DMS79 (cell line): Measurements from ENCODE around the gene PPP1R27.
A peak's percentile ranks its signal among the peaks of the same experiment; 100 is the strongest.

Source experiments
- DNase-seq: peaks from one replicate; lab custom pipeline; 2025; lab: John Stamatoyannopoulos, UW

The PPP1R27 gene, protein sequence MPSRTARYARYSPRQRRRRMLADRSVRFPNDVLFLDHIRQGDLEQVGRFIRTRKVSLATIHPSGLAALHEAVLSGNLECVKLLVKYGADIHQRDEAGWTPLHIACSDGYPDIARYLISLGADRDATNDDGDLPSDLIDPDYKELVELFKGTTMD

DNA sequence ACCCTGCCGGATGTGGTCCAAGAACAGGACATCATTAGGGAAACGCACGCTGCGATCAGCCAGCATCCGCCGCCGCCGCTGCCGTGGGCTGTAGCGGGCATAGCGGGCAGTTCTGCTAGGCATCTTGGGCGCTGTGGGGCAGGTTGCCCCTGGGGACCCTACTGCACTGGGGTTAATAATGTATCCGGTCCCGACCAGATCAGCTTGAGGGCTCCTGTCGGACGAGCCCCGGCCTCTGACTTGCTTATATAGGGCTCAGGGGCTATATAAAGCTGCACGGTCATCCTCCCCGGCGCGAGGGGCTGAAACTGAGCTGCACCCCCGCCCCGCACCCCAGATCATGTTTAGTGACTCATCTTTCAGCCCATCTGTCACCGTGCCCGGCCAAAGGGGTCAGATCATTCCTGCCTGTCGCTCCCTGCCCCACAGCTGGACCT lies at the start of gene PPP1R27:
PPP1R27 (minus strand) TSS at position 220 of the 437 bp plus-strand sequence; CDS start at position 123, 97 bp downstream.
- DNase-seq, result no peak

DNA sequence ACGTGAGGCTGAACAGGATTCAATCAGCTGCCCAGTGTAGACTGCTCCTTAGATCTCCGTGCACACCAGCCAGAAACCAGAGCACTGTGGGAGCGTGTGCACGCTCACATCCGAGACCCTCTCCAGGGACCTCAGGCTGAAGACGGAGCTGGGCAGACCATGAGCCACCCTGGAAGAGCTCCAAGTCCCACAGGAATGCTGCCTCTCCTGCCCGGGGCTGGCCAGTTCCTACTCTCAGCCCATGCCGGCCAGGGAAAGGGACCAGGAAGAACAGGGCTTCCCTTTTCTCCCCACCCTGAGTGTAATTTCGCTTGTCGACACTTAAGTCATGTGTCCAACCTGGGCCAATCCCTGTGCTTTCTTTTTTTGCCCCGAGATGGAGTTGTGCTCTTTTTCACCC lies 49.7 kb upstream of the PPP1R27 start:
- no peak for DNase-seq

- no peak for DNase-seq
Observed at GRCh38 chr17:81879121-81879520, 44.3 kb upstream of the PPP1R27 start.

DNA sequence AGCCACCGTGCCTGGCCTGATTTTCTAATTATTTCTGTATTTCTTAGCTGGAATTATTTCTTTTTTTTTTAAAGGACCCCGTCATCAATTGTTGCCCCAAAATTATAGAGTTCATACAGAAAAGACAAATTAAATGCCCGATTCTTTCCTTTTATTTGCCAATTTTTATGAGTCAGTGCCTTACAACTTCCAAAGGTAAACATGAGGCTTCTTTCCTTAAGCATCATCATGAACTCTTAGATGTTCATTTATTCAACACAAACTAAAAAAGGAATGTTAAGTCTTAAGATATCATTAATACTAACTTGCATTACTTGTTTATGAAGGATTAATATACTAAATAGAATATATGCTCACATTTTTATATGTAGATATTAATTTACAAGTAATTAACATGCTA lies 43.4 kb upstream of the PPP1R27 start:
- no peak for DNase-seq

GRCh38 chr17:81877569-81877968 lies 42.7 kb upstream of the PPP1R27 start:
- DNase-seq, result no peak

- DNase-seq, result no peak
Observed at GRCh38 chr17:81871387-81872230, 36.8 kb upstream of the PPP1R27 start.

- peak; percentile 25 for DNase-seq
Observed at GRCh38 chr17:81870981-81871386, 36.1 kb upstream of the PPP1R27 start, which contains the start of gene ARHGDIA. Gene ARHGDIA (minus strand): TSS chr17:81871337. CDS start chr17:81869930, 1,407 bp downstream.

GRCh38 chr17:81870131-81870980 lies 35.5 kb upstream of the PPP1R27 start:
- DNase-seq, result no peak

DNA sequence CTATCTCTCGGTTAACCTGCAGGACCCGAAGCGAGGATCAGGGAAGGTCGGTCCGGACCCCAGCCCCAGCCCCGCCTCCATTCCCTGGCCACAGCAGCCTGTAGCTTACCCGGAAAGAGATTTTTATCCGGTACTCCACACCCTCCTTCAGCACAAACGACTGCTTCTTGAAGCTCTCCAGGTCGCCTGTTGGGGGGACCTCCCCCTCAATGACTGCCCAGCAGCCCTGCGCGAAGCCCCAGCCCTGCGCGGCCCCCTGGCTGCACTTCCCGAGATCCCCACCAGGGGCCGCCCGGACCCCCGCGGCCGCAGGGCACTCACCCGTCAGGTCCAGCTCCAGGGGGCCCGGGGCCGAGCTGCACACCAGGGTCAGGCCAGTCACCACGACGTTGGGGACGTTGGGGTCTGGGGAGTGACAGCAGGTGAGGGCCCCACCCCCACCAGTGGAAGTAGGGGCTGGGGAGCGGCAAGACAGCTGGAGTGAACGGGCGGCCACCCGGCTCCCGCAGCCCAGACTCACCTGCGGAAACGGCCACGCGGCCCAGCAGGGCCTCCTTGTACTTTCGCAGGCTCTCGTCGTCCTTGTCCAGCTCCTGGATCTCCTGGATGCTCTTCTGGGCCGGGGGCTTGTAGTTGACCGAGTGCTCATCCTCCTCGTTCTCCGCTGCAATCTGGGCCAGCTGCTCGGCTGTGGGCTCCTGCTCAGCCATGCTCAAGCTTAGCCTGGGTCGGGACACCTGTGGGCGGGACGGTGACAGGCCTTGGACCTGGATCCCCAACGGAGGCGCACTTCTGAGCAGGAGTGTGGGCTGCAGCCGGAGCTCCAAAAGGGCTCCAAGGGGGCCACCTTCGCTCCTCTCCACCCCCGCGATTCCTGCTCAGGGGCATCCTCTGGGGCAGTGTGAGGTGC lies 34.6 kb upstream of the PPP1R27 start:
- DNase-seq, result no peak

DNA sequence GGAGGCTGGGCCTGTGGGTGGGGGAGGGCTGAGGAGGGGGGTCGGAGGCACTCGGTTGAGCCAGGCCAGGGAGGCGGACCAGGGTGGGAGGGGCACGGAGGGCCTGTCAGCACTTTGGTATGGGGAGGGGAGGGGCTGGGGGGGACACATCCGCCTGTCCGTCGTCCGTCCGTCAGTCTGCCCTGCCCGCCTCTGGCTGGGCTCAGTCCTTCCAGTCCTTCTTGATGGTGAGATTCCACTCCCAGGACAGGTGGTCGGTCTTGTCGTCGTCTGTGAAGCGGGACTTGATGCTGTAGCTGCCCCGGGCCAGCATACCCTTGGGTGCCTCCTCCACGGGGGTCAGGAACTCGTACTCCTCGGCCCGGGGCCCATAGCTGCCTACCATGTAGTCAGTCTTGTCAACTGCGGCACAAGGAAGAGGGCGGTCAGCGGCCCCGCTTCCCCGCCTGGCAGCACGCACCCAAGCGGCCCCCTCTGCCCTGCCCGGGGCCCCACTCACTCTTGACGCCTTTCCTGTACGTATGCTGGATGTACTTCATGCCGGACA lies 33.9 kb upstream of the PPP1R27 start:
- no peak for DNase-seq

DNA sequence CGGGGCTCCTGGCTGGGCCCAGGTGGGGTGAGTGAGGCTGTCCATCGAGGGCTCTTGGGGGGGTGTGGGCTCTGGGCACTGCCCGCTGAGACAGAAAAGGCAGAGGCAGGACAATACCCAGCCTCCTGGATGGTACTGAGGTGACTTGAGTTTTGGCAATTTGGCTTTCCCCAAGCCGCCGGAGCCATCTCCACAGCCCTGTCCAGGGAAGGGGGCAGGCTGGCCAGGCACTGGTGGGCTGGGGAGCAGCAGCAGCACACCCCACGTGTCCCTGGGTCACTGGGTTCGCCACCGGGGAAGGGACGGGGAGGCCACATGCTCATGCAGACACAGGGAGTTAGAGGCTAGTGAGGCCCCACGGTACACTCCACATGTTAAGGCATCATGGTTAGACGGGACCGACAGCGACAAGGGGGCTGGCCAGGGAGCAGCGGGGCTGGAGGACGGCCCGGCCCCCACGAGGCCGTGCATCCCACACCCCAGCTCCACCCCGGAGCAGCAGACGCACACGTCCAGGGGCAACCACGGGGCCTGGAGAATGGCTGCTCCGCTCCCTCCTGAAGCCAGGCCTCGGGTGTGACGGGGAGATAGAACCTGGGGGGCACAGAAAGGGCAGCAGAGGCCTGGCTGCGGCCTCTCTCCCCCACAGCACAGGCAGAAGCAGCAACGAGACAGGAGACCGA lies 33.3 kb upstream of the PPP1R27 start:
- DNase-seq, result no peak

DNA sequence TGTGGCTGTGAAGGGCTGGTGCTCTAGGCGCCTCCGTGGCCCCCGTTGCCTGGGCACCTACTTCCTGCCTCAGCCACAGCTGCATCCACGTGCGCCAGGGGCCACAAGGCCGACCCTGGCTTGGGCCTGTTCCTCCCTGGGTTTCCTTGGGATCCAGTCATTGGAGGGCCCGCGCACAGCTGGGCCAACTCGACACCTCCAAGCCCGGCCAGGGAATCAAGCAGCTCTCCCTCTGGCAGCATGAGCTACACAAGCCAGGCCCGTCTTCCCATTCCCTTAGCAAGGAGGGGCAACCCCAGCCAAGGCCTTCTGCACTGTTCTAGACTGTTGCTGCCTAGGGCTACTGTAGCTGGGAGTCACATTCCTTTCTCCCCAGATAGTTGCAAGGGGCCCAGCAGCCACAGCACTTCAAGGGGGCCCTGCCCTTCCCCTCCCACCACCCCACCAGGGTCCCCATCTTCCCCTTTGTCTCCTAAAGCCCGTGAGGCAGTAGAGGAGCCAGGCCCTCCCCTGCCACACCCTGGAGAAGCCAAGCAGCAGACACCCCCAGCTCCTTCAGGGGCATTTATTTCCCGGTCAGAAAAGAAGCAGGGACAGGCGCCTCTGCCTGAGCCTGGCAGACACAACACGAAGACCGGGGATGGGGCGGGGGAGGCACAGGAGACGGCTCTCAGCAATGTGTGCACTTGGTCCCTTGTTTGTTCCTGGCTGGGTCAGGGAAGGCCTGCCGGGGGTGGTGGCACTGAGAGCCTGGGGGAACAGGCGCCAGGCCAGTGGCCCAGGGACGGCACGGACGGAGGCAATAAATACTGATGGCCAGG lies 32.5 kb upstream of the PPP1R27 start:
- no peak for DNase-seq

- no peak for DNase-seq
Observed at GRCh38 chr17:81866440-81867169, 31.8 kb upstream of the PPP1R27 start.

DNA sequence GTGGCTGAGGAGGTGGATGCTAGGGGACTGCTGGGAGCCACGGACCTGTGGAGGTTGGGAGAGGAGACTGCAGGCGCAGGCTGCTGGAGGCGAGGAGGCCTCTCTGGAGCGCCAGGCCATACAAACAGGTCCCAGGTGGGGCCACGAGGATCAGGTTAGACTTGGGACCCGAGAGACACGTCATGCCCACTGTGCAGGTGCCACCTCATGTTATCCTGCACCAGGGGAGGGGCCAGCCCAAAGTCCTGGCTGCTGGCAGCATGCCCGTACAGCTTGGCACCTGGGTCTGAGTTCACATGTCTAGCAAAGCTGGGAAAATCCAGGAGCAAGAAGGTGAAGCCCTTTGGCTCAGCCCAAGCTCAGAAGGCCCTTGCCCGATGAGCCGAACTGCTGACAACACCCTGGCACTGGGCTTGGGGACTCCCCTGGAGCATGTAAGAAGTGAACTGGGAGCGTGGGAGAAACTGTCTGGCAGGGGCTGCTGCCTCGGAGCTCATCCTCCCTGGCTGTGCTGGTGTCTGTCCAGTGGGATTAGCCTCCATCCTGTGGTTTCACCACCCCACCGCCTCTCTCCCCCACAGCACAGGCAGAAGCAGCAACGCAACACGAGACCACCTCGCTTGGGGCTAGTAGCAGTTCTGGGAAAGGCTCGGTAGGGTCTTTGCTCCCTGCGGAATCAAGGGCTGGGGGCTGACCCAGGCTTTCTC lies 31.0 kb upstream of the PPP1R27 start:
- no peak for DNase-seq

DNA sequence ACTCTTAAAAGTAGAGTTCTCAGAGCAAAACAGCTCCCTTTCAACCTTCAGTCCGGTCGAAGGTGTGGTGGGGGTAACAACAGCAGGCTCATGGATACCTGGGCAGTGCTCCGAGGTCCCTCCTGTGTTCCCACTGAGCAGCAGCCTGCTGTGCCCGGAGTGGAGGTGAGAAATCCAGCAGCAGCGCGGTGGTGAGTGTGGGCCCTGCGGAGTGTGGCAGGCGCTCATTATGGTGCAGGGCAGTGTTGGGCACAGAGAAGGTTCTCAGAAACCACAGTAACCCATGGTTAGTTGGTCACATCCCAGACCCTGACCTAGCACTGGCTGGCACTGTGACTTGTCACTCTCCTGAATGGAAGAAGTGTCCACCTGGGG lies 30.5 kb upstream of the PPP1R27 start:
- no peak for DNase-seq

- no peak for DNase-seq
Observed at GRCh38 chr17:81863833-81864768, 29.3 kb upstream of the PPP1R27 start.

GRCh38 chr17:81863123-81863675 lies 28.3 kb upstream of the PPP1R27 start:
- DNase-seq, result no peak
